K562 (cell line): ENCODE measurements around the gene ERAL1. TPM values are rescaled to one million over a fixed set of nuclear protein-coding genes. Genes with fewer than 3 reads are reported as not detected.
A peak's percentile ranks its signal among the peaks of the same experiment; 100 is the strongest.

Experiments
- ELF1 ChIP-seq: fragments of 200-800 bp; sonication (Bioruptor generic); IDR thresholded peaks from 2 replicates; pipeline ENCODE4 v1.6.1; 2016; ENCODE audit warnings: missing genetic modification characterization, missing compliant biosample characterization
- ESRRA ChIP-seq: fragments of 450-650 bp; IDR thresholded peaks from 2 replicates; pipeline ENCODE4 v1.6.1; 2014; ENCODE audit warnings: low read depth, mild to moderate bottlenecking, moderate library complexity, borderline replicate concordance
- HIVEP1 ChIP-seq: fragments of 250-450 bp; sonication (Bioruptor Pico); IDR thresholded peaks from 2 replicates; pipeline ENCODE4 v1.4.0; 2020; ENCODE audit warnings: mild to moderate bottlenecking
- HMG20A ChIP-seq: fragments of 450-650 bp; formaldehyde crosslinking; conservative IDR thresholded peaks from 2 replicates; pipeline ENCODE4 v1.4.0; 2020; ENCODE audit warnings: mild to moderate bottlenecking, mixed read lengths
- L3MBTL2 ChIP-seq: fragments of 450-650 bp; IDR thresholded peaks from 2 replicates; pipeline ENCODE4 v1.6.1; 2016; ENCODE audit warnings: mild to moderate bottlenecking, moderate library complexity
- MAFG ChIP-seq: fragments of 450-650 bp; conservative IDR thresholded peaks from 2 replicates; pipeline ENCODE4 v1.6.1; 2016; ENCODE audit warnings: missing genetic modification characterization, missing compliant biosample characterization
- MAFK ChIP-seq: IDR thresholded peaks from 2 replicates; pipeline ENCODE4 v1.6.1; 2011; ENCODE audit warnings: low read length, improper control_type of control experiment
- MCM5 ChIP-seq: fragments of 450-650 bp; IDR thresholded peaks from 2 replicates; pipeline ENCODE4 v1.6.1; 2016; ENCODE audit warnings: low read depth
- NCOR1 ChIP-seq: fragments of 450-650 bp; IDR thresholded peaks from 2 replicates; pipeline ENCODE4 v1.6.1; 2016; ENCODE audit warnings: mild to moderate bottlenecking, moderate library complexity
- PHB ChIP-seq: fragments of 250-450 bp; sonication (Bioruptor Pico); IDR thresholded peaks from 2 replicates; pipeline ENCODE4 v1.5.0; 2021
- POLR3G ChIP-seq: IDR thresholded peaks from 2 replicates; pipeline ENCODE4 v1.6.1; 2011; ENCODE audit not compliant: insufficient read length, insufficient replicate concordance; ENCODE audit errors: extremely low read depth
- ZFP30 ChIP-seq: fragments of 250-450 bp; sonication (Bioruptor Pico); IDR thresholded peaks from 2 replicates; pipeline ENCODE4 v1.8.0; 2022; ENCODE audit warnings: moderate library complexity, mild to moderate bottlenecking, inconsistent platforms, borderline replicate concordance
- polyA plus RNA-seq, 8 experiments: library from polyadenylated mRNA; depleted of rRNA in 4 of 8; stranded (reverse) in 5 of 8; unstranded in 3 of 8; fragments of >200 nt; fragmentation: Nextera tagmentation in 2 of 8; fragmentation: Illumina TruSeq in 1 of 8; extraction: Ambion mirVana in 2 of 8; extraction: Trizol in 1 of 8; gene quantifications; 2 replicates each; pipeline versions ENCODE4 v1.2.1 to v1.2.3, GENCODE V29; 2011 to 2014; ENCODE audit warnings: inconsistent platforms in 1 of 8, missing spikeins in 1 of 8
- total RNA-seq, 7 experiments: library from RNA; depleted of rRNA in 6 of 7; stranded (reverse); fragments of >200 nt in 6 of 7; fragmentation: Illumina TruSeq in 2 of 7; extraction: Trizol in 2 of 7; gene quantifications; 2 replicates each; pipeline versions ENCODE4 v1.2.1 to v1.2.3, GENCODE V29; 2011 to 2021; ENCODE audit warnings: low replicate concordance in 1 of 7
- TF ChIP-seq, protein P1 (sequence below): sonication (generic); formaldehyde crosslinking; IDR thresholded peaks from 2 replicates; pipeline ENCODE4 v1.8.0; 2022; ENCODE audit warnings: mild to moderate bottlenecking, missing genetic modification reagents
- TF ChIP-seq, protein P2 (sequence below): fragments of 450-650 bp; IDR thresholded peaks from 2 replicates; pipeline ENCODE4 v1.6.1; 2016; ENCODE audit warnings: mild to moderate bottlenecking
- TF ChIP-seq, protein P3 (sequence below): fragments of 450-650 bp; IDR thresholded peaks from 2 replicates; pipeline ENCODE4 v1.6.1; 2018; ENCODE audit warnings: mild to moderate bottlenecking, low read depth; ENCODE audit not compliant: partially characterized antibody
- TF ChIP-seq, protein P4 (sequence below): fragments of 250-450 bp; sonication (Bioruptor Pico); IDR thresholded peaks from 2 replicates; pipeline ENCODE4 v1.4.0; 2020; ENCODE audit warnings: mild to moderate bottlenecking, moderate library complexity
- TF ChIP-seq, protein P5 (sequence below): sonication (generic); formaldehyde crosslinking; IDR thresholded peaks from 2 replicates; pipeline ENCODE4 v1.8.1; 2023; ENCODE audit warnings: mild to moderate bottlenecking, missing genetic modification reagents, moderate library complexity

Gene ERAL1
- total and polyA plus RNA-seq, 9 of the 15 experiments (the other 6 are each of a cell fraction or from before 2014, with no cell fraction given): 37.5 to 351 (median 106) TPM

DNA sequence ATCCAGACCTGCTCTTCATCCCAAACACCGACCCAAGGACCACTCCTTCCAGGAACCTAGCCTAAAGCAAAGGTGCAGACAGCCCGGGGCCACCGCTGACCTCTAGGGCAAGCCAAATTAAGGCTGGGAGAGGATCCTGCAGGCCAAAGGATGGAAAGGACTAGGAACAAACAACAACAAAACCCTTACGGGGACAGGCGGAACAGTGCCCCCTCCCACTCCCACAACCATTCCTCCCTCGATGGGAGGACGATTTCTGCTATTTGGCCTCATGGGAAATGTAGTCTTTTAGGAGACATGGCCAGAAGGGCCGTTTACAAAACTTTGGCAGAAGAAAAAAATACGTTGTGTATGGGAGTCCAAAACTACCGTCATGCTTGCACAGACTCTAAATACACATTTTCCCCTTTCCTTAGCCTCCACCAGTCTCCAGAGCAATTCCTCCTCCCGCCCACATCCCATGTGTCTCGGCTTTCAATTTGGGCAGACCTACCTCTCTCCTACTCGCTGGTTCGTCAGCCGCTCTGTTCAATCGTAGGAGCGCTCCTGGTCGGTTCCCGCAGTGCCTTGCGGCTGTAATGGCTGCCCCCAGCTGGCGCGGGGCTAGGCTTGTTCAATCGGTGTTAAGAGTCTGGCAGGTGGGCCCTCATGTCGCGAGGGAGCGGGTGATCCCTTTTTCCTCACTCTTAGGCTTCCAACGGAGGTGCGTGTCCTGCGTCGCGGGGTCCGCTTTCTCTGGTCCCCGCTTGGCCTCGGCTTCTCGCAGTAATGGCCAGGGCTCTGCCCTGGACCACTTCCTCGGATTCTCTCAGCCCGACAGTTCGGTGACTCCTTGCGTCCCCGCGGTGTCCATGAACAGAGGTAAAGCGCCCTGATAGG lies at the start of gene ERAL1 (continued):
- TF ChIP-seq, protein P1, sequence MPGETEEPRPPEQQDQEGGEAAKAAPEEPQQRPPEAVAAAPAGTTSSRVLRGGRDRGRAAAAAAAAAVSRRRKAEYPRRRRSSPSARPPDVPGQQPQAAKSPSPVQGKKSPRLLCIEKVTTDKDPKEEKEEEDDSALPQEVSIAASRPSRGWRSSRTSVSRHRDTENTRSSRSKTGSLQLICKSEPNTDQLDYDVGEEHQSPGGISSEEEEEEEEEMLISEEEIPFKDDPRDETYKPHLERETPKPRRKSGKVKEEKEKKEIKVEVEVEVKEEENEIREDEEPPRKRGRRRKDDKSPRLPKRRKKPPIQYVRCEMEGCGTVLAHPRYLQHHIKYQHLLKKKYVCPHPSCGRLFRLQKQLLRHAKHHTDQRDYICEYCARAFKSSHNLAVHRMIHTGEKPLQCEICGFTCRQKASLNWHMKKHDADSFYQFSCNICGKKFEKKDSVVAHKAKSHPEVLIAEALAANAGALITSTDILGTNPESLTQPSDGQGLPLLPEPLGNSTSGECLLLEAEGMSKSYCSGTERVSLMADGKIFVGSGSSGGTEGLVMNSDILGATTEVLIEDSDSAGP (CRISPR knock-in tag): no peak
- peak; percentile 81 for TF ChIP-seq L3MBTL2
- TF ChIP-seq ESRRA: peak; percentile 43; the same call in 1 of the 2 replicates
- TF ChIP-seq NCOR1: no peak
- no peak for TF ChIP-seq MAFG (tag)
- no peak for TF ChIP-seq HIVEP1 (CRISPR knock-in tag)
- TF ChIP-seq POLR3G: no peak
- TF ChIP-seq, protein P2, sequence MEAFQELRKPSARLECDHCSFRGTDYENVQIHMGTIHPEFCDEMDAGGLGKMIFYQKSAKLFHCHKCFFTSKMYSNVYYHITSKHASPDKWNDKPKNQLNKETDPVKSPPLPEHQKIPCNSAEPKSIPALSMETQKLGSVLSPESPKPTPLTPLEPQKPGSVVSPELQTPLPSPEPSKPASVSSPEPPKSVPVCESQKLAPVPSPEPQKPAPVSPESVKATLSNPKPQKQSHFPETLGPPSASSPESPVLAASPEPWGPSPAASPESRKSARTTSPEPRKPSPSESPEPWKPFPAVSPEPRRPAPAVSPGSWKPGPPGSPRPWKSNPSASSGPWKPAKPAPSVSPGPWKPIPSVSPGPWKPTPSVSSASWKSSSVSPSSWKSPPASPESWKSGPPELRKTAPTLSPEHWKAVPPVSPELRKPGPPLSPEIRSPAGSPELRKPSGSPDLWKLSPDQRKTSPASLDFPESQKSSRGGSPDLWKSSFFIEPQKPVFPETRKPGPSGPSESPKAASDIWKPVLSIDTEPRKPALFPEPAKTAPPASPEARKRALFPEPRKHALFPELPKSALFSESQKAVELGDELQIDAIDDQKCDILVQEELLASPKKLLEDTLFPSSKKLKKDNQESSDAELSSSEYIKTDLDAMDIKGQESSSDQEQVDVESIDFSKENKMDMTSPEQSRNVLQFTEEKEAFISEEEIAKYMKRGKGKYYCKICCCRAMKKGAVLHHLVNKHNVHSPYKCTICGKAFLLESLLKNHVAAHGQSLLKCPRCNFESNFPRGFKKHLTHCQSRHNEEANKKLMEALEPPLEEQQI: peak; percentile 58; the same call in 1 of the 2 replicates
- no peak for TF ChIP-seq MAFK
- no peak for TF ChIP-seq MCM5
- TF ChIP-seq PHB (CRISPR knock-in tag): no peak; the same call in 1 of the 2 replicates
- no peak for TF ChIP-seq ZFP30 (CRISPR knock-in tag)
- TF ChIP-seq HMG20A: no peak
- TF ChIP-seq, protein P3, sequence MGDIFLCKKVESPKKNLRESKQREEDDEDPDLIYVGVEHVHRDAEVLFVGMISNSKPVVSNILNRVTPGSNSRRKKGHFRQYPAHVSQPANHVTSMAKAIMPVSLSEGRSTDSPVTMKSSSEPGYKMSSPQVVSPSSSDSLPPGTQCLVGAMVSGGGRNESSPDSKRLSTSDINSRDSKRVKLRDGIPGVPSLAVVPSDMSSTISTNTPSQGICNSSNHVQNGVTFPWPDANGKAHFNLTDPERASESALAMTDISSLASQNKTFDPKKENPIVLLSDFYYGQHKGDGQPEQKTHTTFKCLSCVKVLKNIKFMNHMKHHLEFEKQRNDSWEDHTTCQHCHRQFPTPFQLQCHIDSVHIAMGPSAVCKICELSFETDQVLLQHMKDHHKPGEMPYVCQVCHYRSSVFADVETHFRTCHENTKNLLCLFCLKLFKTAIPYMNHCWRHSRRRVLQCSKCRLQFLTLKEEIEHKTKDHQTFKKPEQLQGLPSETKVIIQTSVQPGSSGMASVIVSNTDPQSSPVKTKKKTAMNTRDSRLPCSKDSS: no peak
- TF ChIP-seq, protein P4, sequence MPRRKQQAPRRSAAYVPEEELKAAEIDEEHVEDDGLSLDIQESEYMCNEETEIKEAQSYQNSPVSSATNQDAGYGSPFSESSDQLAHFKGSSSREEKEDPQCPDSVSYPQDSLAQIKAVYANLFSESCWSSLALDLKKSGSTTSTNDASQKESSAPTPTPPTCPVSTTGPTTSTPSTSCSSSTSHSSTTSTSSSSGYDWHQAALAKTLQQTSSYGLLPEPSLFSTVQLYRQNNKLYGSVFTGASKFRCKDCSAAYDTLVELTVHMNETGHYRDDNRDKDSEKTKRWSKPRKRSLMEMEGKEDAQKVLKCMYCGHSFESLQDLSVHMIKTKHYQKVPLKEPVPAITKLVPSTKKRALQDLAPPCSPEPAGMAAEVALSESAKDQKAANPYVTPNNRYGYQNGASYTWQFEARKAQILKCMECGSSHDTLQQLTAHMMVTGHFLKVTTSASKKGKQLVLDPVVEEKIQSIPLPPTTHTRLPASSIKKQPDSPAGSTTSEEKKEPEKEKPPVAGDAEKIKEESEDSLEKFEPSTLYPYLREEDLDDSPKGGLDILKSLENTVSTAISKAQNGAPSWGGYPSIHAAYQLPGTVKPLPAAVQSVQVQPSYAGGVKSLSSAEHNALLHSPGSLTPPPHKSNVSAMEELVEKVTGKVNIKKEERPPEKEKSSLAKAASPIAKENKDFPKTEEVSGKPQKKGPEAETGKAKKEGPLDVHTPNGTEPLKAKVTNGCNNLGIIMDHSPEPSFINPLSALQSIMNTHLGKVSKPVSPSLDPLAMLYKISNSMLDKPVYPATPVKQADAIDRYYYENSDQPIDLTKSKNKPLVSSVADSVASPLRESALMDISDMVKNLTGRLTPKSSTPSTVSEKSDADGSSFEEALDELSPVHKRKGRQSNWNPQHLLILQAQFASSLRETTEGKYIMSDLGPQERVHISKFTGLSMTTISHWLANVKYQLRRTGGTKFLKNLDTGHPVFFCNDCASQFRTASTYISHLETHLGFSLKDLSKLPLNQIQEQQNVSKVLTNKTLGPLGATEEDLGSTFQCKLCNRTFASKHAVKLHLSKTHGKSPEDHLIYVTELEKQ (CRISPR knock-in tag): no peak
- TF ChIP-seq, protein P5, sequence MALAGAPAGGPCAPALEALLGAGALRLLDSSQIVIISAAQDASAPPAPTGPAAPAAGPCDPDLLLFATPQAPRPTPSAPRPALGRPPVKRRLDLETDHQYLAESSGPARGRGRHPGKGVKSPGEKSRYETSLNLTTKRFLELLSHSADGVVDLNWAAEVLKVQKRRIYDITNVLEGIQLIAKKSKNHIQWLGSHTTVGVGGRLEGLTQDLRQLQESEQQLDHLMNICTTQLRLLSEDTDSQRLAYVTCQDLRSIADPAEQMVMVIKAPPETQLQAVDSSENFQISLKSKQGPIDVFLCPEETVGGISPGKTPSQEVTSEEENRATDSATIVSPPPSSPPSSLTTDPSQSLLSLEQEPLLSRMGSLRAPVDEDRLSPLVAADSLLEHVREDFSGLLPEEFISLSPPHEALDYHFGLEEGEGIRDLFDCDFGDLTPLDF (CRISPR knock-in tag): peak; percentile 33; the same call in 1 of the 2 replicates
- peak; percentile 55 for TF ChIP-seq ELF1 (tag)
